Testis (tissue), 2 donors: ENCODE measurements around the gene RAB3C.

Experiments
- POLR2A ChIP-seq: fragments of 450-650 bp; IDR thresholded peaks from one replicate; pipeline ENCODE4 v1.6.1; 2017; ENCODE audit warnings: antibody characterized with exemption, mild to moderate bottlenecking, moderate library complexity
- TF ChIP-seq, protein P1 (sequence below), 3 experiments: fragments of 450-650 bp in 2 of 3; fragments of 200-600 bp in 1 of 3; sonication (generic) in 1 of 3; IDR thresholded peaks; one replicate each; pipeline ENCODE4 v1.5.1; 2016 to 2019; ENCODE audit warnings: antibody characterized with exemption in 3 of 3, mild to moderate bottlenecking in 2 of 3, moderate library complexity in 1 of 3

DNA sequence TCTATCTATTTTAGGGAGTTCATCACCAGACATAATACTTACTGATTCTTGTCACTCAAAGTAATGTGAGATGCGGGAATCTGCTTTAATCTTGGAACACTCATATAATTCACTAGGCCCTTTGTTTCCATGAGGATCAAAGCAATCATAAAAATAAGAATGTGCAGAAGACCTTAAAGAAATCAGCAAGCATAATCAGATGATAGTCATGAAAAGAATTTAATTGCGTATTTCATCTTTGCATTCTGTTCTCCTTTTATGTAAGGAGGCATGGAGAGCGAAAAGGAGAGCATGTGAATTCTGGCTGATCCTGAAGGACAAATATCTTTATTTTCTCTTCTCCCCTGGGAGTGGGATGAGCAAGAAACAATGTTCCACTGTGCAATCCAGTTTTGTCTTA lies 128.0 kb downstream of the RAB3C start:
- TF ChIP-seq POLR2A: no peak
- TF ChIP-seq, protein P1, sequence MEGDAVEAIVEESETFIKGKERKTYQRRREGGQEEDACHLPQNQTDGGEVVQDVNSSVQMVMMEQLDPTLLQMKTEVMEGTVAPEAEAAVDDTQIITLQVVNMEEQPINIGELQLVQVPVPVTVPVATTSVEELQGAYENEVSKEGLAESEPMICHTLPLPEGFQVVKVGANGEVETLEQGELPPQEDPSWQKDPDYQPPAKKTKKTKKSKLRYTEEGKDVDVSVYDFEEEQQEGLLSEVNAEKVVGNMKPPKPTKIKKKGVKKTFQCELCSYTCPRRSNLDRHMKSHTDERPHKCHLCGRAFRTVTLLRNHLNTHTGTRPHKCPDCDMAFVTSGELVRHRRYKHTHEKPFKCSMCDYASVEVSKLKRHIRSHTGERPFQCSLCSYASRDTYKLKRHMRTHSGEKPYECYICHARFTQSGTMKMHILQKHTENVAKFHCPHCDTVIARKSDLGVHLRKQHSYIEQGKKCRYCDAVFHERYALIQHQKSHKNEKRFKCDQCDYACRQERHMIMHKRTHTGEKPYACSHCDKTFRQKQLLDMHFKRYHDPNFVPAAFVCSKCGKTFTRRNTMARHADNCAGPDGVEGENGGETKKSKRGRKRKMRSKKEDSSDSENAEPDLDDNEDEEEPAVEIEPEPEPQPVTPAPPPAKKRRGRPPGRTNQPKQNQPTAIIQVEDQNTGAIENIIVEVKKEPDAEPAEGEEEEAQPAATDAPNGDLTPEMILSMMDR (IDR thresholded peaks at IDR 0.05): no peak
